GM12865 (cell line): ENCODE results near the gene ADGRD2.
A peak's percentile ranks its signal among the peaks of the same experiment; 100 is the strongest.

Source experiments
- DNase-seq: peaks from one replicate; pipeline ENCODE4 v3.0.0; 2010; ENCODE audit warnings: low read depth
- H3K4me3 ChIP-seq: 2 replicates; pipeline ENCODE4 v1.5.1; 2011; ENCODE audit warnings: mild to moderate bottlenecking, low read depth, low read length, control low read depth
- TF ChIP-seq, protein P1 (sequence below): IDR thresholded peaks from 2 replicates; pipeline ENCODE4 v1.5.1; 2011; ENCODE audit warnings: low read length, control low read depth, low read depth, inconsistent platforms; ENCODE audit not compliant: insufficient read depth; ENCODE audit errors: missing control alignments

The ADGRD2 gene

DNA sequence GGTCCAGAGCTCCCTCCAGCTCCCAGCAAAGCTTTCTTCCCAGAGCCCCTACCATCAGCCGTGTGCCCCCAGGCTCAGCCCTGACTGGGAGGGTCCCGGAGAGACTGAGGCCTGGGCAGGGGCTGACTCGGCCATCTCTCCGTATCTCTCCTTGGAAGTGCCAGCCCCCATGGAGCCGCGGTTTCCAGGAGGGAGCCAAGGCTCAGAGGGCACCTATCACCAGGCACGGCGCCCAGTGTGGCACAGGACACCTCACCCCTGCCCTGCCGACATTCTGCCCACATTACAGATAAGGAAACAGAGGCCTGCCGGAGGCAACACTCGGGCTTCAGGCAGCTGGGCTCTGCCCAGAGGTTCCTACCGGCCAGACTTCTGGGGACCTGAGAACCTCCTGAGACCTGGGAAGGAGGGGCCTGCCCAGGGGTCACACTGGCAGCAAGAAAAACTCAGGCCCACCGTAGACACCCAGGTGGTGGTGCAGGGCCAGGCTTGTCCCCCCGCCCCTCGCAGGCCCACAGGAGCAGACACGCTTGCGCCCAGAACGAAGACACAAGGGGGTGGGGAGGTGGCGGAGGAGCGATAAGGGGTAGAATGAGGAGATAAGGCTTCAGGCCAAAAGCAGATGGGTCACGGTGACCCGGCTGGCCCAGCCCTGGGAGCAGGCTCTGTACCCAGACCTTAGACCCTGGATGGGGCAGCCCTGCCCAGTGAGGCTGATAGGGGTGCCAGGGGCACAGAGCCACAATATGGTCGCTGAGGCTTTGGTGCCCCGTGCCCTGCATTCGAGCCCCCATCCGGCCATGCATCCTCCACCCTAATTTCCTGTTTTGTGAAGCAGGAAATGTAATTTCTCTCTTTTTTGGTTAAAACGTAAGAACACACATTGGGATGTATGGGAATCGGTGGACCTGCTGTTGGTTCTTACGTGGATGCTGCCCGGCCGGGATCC is 45.1 kb downstream of the ADGRD2 start:
- no peak for DNase-seq
- TF ChIP-seq, protein P1, sequence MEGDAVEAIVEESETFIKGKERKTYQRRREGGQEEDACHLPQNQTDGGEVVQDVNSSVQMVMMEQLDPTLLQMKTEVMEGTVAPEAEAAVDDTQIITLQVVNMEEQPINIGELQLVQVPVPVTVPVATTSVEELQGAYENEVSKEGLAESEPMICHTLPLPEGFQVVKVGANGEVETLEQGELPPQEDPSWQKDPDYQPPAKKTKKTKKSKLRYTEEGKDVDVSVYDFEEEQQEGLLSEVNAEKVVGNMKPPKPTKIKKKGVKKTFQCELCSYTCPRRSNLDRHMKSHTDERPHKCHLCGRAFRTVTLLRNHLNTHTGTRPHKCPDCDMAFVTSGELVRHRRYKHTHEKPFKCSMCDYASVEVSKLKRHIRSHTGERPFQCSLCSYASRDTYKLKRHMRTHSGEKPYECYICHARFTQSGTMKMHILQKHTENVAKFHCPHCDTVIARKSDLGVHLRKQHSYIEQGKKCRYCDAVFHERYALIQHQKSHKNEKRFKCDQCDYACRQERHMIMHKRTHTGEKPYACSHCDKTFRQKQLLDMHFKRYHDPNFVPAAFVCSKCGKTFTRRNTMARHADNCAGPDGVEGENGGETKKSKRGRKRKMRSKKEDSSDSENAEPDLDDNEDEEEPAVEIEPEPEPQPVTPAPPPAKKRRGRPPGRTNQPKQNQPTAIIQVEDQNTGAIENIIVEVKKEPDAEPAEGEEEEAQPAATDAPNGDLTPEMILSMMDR, result no peak
- no peak overlapping the region for H3K4me3 ChIP-seq

DNA sequence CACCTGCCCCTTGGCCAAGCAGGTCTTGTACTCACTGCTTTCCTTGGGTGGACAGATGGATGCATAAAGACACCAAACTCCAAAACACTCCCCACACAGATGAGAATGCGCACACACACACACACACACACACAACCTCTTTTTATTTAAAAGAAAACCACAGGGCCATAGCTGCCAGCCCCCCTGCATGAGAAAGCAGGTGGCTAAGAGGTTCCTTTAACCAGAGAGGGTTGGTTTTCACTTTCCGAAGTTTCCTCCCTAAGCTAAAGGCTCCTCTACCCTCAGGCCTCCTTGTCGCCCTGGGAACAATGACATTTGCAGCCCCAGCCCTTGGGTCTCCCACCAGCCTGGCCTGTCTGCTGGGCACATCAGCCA is 45.8 kb downstream of the ADGRD2 start:
- peak; percentile 47 for DNase-seq
- TF ChIP-seq, protein P1, result no peak

DNA sequence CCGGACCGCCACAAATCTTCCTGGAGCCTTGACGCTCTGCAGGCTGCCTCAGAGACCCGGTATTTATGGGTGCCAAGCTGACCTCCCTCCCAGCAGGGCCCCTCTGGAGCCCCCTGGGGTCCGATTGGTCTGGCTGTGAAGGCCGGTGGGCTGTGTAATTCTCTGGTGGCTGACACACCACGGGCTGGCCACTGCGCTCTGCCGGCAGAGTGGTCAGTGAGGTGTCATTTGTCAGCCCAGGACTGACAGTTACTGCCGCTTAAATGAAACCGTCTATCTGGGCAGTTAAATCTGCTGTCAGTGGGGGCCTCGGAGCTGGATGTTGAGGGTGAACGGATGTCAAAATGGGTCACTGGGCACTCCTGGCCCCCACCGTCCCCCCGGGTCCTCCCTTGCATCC is 46.2 kb downstream of the ADGRD2 start:
- DNase-seq, result no peak
- TF ChIP-seq, protein P1, result no peak
- no peak overlapping the region for H3K4me3 ChIP-seq

More for the DNA sequence above, 45.8 kb downstream of the ADGRD2 start:
- H3K4me3 ChIP-seq, result no peak overlapping the region

DNA sequence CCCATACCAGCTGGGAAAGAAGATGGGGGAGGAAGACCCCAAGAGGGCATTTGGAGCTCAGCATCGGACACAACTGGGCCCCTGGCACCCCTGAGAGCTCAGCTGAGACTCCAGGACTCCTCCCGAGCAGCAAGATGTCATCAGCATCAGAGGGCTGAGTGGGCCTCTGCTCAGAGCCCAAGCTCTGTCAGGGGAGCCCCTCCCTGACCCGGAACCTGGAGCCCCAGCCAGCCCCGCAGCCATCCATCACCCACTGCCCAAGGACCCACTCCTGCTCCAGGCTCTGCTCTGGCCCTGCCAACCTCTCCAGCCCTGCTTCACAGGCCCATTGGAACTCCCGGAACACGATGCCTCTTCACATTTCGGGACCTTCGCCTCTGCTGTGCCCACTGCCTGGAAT is 47.2 kb downstream of the ADGRD2 start:
- DNase-seq, result no peak
- H3K4me3 ChIP-seq, result no peak overlapping the region
- TF ChIP-seq, protein P1, result no peak

DNA sequence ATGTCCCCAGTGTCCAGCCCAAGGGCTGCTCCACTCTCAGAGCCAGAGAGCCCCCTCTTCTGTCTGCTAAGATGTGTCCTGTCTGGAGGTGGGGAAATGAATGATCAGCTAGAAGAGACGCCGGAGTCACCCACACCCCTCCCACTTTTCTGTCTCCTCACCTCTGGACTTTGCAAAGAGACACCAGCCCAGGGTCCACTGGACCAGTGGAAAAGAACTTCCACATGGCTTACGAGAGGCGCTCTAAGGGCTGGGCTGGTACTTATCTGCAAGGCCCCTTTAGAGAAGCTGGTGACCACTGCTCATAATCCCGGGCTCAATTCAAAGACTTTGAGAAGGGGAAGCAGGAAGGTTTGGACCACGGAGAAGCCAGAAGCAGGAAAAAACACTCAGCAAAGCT is 47.8 kb downstream of the ADGRD2 start:
- TF ChIP-seq, protein P1, result no peak
- H3K4me3 ChIP-seq, result no peak overlapping the region
- no peak for DNase-seq

DNA sequence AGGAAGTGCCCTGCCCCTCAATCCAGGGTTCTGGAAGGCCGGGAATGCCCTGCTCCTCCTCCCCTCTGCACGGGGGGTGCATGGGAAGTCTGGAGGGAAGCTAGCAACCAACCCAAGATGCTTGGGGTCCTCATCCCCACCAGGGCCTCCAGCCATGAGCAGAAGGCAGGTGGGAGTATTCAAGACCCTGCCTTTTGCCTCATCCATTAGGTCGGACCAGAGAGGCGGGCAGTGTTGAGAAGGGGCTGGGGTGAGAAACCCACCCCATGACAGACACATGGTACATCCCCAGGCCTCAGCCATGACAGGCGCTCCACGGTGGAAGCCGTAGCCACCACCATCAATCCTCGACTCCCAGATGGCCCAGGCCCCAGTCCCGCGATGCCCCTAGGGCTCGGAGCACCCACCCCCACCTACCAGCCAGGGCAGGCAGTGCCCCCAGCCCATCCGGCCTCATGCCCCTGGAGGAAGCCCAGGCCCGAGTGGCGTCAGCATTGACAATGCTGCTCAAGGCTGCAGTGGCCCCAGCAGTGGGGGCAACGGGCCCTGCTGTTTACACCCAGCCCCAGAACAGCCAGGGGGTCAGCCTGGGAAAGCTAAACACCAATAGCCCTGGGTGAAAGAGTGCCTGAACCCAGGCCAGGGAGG is 48.4 kb downstream of the ADGRD2 start:
- TF ChIP-seq, protein P1, result no peak
- DNase-seq, result no peak
- H3K4me3 ChIP-seq, result no peak overlapping the region

DNA sequence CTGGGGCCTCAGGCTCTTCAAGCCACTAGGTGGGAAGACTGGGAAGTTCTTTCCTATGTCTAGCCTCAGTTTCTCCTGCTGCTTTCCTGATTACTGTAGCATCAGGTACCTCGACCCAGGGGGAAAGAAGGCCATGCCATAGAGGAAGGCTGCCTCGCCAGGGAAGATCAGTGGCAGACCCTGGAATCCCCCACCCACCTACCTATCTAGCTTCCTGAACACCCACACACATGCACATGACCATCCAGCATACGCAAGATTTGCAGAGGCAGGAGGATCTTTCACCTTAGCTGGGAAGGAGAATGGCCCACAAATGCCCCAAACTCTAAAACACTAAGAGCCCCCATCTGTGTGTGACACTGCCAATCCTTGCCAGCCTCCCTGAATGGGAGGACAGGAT is 49.0 kb downstream of the ADGRD2 start:
- TF ChIP-seq, protein P1, result no peak
- no peak overlapping the region for H3K4me3 ChIP-seq
- DNase-seq, result no peak
